CD1c-positive myeloid dendritic cell (primary cell): ENCODE data around the gene NCAPD2.
A peak's percentile ranks its signal among the peaks of the same experiment; 100 is the strongest.
"Not testable (repeated sequence)": the region's sequence is repeated elsewhere in the genome, so short reads cannot be mapped to it uniquely, and the experiment has no call there.

Experiments used
- DNase-seq: peaks from one replicate; pipeline ENCODE4 v3.0.0-alpha.2; 2016; ENCODE audit errors: extremely low spot score

NCAPD2 gene

DNA sequence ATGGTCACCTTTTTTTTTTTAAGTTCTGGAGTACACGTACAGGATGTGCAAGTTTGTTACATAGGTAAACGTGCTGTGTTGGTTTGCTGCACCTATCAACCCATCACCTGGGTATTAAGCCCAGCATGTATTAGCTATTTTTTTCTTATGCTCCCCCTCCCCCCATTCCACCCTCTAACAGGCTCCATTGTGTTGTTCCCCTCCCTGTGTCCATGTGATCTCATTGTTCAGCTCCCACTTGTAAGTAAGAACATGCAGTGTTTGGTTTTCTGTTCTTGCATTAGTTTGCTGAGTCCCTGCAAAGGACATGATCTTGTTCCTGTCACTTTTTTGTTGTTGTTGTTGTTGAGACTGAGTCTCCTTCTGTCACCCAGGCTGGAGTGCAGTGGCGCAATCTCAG lies 3.4 kb downstream of the NCAPD2 start:
- not testable (repeated sequence) for DNase-seq

DNA sequence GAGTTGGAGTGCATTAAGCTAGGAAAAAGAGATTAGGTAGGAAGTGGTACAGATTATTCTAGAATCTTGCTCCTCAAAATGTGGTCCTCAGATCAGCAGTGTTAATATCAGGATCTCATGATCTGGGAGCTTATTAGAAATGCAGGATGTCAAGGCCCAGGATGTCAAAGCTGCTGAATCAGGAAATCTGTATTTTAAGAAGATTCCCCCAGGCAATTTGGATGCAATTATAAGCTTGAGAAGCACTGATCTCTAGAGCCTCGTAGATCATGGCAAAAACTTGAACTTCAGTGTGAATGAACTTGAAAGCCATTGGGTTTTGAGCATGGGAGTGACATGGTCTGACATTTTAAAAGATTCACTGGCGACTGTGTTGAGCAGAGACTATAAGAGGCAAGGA lies 6.6 kb downstream of the NCAPD2 start:
- no peak for DNase-seq

DNA sequence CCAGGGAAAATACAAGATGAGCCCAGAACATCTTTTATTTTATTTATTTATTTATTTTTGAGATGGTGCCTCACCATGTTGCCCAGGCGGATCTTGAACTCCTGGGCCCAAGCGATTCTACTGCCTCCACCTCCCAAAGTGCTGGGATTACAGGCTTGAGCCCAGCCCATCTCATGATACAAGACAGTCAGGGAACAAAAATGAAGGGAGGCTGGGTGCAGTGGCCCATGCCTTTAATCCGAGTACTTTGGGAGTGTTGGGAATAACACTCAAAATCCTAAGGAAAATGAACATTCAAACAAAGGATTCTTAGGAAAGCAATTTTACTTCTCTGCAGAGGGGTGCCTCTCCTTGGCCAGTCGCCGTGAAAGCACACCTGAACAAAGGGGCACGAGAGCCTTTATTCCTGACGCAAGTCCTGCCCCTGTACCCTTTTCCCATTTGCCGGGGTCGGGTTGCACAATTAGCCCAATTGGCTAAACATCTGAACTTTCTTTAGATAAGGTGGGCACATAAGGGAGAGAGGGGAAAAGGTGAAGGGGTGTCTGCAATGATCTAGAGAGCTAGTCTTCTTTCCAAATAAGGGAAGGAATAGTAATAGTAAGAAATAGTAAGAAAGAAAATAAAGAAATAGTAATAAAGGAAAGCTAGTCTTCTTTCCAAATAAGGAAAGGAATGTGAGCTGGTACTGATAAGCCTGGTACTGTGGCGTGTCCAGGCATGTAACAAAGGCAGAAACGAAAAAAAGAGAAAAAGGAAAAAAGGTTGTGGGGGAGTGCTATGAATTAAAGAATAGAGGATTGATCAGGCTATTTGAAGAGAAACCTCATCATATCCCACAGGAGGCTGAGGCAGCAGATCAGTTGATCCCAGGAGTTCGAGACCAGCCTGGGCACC lies 13.4 kb downstream of the NCAPD2 start:
- DNase-seq: no peak

DNA sequence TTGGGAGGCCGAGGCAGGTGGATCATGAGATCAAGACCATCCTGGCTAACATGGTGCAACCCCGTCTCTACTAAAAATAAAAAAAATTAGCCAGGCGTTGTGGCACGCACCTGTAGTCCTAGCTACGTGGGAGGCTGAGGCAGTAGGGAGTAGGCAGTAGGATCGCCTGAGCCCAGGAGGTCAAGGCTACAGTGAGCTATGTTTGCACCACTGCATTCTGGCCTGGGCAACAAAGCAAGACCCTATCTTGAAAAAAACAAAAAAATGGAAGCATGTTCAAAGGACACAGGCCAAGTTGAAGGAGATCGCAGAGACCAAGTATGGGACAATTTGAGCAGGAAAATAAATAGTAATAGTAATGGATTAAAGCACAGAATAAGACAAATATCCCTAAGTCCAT lies 14.2 kb downstream of the NCAPD2 start:
- no peak for DNase-seq

DNA sequence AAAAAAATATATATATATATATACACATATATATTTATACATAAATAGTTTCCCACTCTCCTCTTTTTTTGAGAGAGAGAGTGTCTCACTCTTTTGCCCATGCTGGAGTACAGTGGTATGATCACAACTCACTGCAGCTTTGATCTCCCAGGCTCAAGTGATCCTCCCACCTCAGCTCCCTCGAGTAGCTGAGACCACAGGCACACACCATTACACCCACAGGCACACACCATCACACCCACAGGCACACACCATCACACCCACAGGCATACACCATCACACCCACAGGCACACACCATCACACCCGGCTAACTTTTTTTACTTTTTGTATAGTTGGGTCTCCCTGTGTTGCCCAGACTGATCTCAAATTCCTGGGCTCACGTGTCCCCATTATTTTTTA lies 26.3 kb downstream of the NCAPD2 start:
- DNase-seq: no peak

DNA sequence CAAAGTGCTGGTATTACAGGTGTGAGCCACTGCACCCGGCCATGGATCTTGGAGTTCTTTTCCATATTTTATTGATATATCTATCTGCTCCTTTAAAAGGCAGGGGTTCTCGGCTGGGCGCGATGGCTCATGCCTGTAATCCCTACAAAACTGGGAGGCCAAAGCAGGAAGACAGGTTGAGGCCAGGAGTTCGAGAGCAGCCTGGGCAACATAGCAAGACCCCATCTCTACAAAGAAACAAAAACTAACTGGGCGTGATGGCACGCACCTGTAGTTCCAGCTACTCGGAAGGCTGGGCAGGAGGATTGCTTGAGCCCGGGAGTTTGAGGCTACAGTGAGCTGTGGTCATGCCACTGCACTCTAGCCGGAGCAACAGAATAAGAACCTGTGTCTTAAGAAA lies 28.3 kb downstream of the NCAPD2 start:
- no peak for DNase-seq

DNA sequence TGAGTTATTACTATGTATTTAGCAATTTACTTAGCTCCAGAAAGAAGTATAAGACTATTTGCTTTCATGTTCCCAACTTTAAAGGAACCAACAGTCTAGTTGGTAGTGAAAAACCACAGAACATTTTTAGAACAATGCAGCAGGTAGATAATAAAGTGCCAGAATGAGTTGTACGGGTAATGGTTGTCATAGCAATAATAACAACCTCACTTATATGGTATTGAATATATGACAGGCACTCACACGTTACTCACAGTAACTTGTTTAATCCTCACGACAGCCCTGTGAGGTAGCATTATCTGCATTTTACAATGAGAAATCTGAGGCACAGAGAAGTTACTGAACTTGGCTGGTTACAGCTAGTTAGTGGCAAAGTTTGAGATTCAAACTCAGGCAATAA lies 29.8 kb downstream of the NCAPD2 start:
- DNase-seq: no peak

DNA sequence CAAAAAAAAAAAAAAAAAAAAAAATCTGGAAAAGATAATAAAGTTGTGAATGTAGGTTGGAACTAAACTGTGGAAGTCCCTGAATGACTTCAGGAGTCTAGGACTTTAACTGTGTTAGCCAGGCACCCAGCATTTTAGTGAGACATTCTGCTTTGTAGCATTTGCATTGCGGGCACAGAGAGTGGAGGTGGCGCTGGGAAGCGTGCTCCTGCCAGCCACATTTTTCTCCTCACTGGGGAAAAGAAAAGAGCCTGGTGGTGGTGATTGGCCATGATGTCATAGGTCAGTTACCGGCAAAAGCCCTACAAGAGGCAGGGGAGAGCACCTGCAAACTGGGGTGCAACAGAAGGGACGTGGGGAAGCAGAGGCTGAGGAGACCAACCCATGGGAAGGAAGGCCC lies 30.7 kb downstream of the NCAPD2 start:
- no peak for DNase-seq

DNA sequence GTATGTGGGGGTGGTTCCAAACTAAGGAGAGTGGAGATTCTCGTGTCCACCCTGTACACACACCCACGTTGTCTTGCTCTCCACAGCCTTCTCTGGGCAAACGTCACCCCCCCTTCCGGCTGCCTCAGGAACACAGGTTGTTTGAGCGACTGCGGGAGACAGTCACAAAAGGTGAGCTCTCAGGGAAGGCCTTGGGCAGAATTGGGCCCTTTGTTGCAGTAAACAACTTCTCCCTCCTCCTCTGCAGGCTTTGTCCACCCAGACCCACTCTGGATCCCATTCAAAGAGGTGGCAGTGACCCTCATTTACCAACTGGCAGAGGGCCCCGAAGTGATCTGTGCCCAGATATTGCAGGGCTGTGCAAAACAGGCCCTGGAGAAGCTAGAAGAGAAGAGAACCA lies 32.3 kb downstream of the NCAPD2 start:
- DNase-seq: no peak

DNA sequence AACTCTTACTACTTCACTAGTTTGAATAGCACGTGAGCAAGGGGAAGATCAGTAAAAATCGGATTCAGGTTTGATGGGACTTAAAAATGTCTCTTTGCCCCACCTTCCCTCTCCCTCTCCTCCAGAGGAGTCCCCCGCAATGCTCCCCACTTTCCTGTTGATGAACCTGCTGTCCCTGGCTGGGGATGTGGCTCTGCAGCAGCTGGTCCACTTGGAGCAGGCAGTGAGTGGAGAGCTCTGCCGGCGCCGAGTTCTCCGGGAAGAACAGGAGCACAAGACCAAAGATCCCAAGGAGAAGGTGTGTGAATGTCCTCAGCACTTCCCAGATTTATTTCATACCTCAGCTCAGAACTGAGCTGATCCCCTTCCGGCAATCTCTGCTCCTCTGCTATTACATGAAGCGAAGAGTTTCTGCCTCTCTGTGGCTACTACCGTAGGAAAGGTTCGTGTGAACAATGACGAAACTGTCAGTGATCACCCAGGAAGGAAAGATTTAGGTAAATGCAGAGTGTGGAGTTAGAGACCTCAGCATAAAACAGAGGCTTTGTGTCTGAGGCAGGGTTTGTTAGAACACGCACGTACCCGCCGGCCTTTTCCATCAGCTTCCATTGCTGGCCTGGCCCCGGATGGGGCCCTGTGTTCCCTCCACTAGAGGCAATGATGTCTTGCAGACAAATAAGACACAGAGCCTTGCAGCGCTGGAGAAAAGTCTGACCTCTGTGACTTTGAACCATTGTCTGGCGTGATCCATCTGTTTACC lies 33.0 kb downstream of the NCAPD2 start:
- DNase-seq: no peak

DNA sequence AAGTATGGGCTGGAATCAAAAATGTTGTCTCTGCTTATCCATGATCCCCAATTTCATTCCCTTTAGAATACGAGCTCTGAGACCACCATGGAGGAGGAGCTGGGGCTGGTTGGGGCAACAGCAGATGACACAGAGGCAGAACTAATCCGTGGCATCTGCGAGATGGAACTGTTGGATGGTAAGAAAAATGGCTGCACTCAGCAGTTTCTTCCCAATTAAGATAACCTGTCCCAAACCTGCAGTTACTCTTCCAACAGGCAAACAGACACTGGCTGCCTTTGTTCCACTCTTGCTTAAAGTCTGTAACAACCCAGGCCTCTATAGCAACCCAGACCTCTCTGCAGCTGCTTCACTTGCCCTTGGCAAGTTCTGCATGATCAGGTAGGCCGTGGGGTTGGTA lies 33.8 kb downstream of the NCAPD2 start:
- DNase-seq: no peak

DNA sequence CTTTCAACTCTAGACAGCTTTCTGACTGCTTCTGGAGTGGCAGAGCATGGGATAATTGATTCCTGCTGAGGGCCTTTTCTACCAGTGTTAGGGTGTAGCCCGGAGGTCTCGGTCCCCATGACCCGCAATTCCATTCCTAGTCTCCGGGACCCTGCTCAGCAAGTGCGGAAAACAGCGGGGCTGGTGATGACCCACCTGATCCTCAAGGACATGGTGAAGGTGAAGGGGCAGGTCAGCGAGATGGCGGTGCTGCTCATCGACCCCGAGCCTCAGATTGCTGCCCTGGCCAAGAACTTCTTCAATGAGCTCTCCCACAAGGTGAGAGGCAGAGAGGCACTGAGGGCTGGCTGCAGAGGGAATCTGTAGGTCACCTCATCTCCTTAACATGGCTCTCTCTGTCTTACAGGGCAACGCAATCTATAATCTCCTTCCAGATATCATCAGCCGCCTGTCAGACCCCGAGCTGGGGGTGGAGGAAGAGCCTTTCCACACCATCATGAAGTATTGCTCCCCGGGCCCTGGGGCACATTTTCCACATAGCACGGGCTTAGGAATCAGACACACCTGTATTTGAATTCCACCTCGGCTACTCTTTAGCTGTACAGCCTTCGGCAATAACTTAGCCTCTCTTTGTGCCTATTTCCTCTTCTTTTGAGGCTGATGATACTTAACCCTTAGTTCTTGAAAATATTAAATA lies 34.8 kb downstream of the NCAPD2 start:
- DNase-seq: no peak

DNA sequence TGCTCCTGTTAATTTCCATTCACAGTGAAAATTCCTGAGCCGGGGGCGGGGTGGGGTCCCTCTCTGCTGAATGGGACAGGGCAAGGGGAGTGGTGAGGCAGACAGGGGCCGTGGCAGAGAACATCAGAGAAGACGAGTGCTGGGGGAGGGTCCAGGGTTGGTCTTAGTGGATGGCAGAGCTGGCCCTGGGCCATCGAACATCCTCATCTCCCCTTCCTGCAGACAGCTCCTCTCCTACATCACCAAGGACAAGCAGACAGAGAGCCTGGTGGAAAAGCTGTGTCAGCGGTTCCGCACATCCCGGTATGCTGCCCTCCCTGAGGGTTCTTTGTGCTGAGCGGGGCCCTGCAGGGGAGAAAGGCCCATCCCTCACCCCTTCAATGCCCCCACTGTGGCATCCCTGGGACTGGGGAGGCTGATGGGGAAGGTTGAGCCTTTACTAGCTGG lies 35.4 kb downstream of the NCAPD2 start:
- no peak for DNase-seq

DNA sequence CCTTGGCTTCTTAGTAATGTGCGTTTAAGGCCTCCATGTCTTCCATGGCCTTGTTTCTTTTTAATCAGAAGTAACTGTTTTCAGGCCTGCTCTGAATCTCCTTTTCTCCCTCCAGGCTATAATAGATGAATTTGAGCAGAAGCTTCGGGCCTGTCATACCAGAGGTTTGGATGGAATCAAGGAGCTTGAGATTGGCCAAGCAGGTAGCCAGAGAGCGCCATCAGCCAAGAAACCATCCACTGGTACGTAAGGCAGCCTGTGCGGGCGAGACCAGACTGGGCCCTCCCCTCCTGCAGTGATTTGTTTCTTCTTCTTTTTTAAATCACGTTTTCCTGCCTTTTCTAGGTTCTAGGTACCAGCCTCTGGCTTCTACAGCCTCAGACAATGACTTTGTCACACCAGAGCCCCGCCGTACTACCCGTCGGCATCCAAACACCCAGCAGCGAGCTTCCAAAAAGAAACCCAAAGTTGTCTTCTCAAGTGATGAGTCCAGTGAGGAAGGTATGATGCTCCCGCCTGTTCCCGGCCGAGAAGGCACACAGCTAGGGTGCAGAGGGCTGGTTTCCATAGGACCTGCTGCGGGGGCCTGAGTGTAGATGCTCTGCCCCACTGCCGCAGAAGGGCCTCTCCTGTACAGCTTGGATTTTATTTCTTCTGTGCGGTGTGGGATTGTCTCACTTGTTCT lies 36.8 kb downstream of the NCAPD2 start:
- DNase-seq: no peak

DNA sequence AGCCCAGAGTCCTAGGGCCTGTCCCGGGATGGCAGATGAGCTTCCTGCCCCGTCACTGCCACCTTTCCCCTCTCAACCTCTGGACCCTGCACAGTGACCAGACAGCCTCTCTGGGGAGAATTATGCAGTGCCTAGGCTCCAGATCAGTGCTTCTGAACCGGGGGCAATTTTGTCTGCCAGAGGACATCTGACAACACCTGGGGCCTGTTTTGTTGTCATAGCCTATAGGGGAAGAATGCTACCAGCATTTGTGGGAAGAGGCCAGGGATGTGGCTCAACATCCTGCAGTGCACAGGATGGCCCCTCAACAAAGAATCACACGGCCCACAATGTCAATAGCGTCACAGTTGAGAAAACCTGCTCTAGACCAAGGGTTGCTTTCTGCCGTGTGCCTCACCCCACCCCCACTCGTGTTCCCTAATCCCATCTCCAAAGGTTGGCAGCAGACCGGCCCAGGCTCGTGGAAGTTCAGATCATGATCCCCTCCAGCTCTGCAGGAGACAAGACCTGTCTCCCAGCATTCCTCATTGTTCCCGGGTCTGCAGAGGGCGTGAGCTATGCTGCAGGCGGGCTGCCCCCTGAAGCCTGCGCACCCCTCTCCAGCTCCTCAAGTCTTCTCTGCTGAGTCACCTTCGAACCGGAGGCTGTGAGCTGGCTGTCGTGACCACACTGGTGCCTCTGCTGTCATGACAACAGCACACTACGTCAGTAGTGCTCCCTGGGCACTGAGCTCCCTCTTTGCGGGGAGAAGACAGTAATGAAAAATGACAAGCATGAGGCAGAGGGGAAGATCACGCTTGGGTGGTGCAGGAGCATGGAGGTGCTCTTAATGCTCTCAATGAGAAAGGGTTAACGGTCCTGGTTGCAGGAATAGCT lies 38.4 kb downstream of the NCAPD2 start:
- peak; percentile 80 for DNase-seq

DNA sequence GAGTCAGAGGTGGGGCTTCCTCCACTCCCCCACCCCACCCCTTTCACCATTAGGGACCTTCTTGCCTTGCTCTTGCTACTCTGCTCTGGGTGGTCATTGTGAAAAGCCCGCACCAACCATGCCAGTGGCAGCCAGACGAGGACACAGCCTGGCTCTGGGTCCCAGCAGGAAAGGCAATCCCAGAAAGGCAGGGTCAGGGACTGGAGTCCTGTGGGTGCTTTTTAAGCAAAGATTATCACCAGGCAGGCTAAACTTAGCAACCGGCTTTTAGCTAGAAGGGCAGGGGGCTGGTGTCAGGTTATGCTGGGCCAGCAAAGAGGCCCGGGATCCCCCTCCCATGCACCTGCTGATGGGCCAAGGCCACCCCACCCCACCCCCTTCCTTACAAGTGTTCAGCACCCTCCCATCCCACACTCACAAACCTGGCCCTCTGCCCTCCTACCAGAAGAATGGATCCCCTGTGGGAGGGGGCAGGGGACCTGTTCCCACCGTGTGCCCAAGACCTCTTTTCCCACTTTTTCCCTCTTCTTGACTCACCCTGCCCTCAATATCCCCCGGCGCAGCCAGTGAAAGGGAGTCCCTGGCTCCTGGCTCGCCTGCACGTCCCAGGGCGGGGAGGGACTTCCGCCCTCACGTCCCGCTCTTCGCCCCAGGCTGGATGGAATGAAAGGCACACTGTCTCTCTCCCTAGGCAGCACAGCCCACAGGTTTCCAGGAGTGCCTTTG lies 39.2 kb downstream of the NCAPD2 start:
- peak; percentile 43 for DNase-seq

DNA sequence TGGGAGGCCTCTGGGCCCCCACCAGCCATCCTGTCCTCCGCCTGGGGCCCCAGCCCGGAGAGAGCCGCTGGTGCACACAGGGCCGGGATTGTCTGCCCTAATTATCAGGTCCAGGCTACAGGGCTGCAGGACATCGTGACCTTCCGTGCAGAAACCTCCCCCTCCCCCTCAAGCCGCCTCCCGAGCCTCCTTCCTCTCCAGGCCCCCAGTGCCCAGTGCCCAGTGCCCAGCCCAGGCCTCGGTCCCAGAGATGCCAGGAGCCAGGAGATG lies 39.7 kb downstream of the NCAPD2 start:
- no peak for DNase-seq

DNA sequence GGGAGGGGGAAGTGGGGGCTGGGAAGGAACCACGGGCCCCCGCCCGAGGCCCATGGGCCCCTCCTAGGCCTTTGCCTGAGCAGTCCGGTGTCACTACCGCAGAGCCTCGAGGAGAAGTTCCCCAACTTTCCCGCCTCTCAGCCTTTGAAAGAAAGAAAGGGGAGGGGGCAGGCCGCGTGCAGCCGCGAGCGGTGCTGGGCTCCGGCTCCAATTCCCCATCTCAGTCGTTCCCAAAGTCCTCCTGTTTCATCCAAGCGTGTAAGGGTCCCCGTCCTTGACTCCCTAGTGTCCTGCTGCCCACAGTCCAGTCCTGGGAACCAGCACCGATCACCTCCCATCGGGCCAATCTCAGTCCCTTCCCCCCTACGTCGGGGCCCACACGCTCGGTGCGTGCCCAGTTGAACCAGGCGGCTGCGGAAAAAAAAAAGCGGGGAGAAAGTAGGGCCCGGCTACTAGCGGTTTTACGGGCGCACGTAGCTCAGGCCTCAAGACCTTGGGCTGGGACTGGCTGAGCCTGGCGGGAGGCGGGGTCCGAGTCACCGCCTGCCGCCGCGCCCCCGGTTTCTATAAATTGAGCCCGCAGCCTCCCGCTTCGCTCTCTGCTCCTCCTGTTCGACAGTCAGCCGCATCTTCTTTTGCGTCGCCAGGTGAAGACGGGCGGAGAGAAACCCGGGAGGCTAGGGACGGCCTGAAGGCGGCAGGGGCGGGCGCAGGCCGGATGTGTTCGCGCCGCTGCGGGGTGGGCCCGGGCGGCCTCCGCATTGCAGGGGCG lies 40.2 kb downstream of the NCAPD2 start, which contains the start of gene GAPDH:
TSS of gene GAPDH (plus strand) at position 595 of the 772 bp plus-strand sequence. CDS start 316 bp downstream, outside the sequence.
- peak; percentile 96 for DNase-seq

DNA sequence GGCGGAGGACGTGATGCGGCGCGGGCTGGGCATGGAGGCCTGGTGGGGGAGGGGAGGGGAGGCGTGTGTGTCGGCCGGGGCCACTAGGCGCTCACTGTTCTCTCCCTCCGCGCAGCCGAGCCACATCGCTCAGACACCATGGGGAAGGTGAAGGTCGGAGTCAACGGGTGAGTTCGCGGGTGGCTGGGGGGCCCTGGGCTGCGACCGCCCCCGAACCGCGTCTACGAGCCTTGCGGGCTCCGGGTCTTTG lies 40.7 kb downstream of the NCAPD2 start:
- no peak for DNase-seq
